ENCODE results near the gene CD300E. TPM values are rescaled to one million over a fixed set of nuclear protein-coding genes. Genes with fewer than 3 reads are reported as not detected.

CD300E gene
- total RNA-seq, 1 experiment from 2014 or later = not detected

GRCh38 chr17:74642556-74642955, 19.0 kb upstream of the CD300E start:
- ChIA-PET CTCF (no interaction called here), RAD21 (ENCODE audit: low non-redundant PET in 1 of 2, low total read pairs in 2 of 2, uncharacterized antibody in 2 of 2, unreplicated experiment in 2 of 2) (no interaction called here), POLR2A (no interaction called here)
- BruUV-seq (replicated peaks) = no TSS peak
- Histone ChIP-seq H3K9ac (ENCODE audit: low read length) (no peak overlapping the region), H3K9me2 (ENCODE audit: insufficient read depth) (no peaks in the 10 kb centered on the region), H3K9me3 (ENCODE audit: control insufficient read depth in 1 of 2, insufficient read depth in 1 of 2, low read depth in 1 of 2, low read length in 2 of 2) (no peaks in the 10 kb centered on the region), H3K4me1 (ENCODE audit: control insufficient read depth in 1 of 2, insufficient read depth in 2 of 2, low read length in 2 of 2) (no peaks in the 10 kb centered on the region), H3K36me3 (ENCODE audit: control insufficient read depth in 1 of 2, insufficient read depth in 2 of 2, low read length in 2 of 2) (no peaks in the 10 kb centered on the region), H2AFZ (ENCODE audit: low read depth, low read length, poor library complexity, severe bottlenecking) (no peak overlapping the region), H4K20me1 (ENCODE audit: insufficient read depth) (no peaks in the 10 kb centered on the region), H3K4me3 (replicated peaks in 1 of 2; ENCODE audit: low read depth in 1 of 2, low read length in 2 of 2) (no peak overlapping the region), H3K27ac (ENCODE audit: low read depth, low read length) (no peak overlapping the region), H3K27me3 (ENCODE audit: insufficient read depth, low read length) (peaks cover 74% of the 10 kb centered on the region), H3K79me2 (ENCODE audit: insufficient read depth, low read length) (no peaks in the 10 kb centered on the region), H3K4me2 (ENCODE audit: low read length) (no peak overlapping the region)
- DNase-seq (ENCODE audit: low read depth, low spot score) (no peak), ATAC-seq (no peak)
- no peak for TF ChIP-seq ZFX (IDR thresholded peaks at IDR 0.05)
- no peak for TF ChIP-seq YY1 (IDR thresholded peaks at IDR 0.05; ENCODE audit: extremely low read depth, insufficient replicate concordance, low read depth, low read length)
- TF ChIP-seq FOSL1 (IDR thresholded peaks at IDR 0.05; ENCODE audit: low read depth) = no peak
- no peak for TF ChIP-seq CEBPB (IDR thresholded peaks at IDR 0.05; ENCODE audit: low read depth)
- TF ChIP-seq ZNF274 (IDR thresholded peaks at IDR 0.05; ENCODE audit: low read depth, low read length) = no peak
- TF ChIP-seq EGR1 (IDR thresholded peaks at IDR 0.05; ENCODE audit: low read depth) = no peak
- TF ChIP-seq SP1 (IDR thresholded peaks at IDR 0.05; ENCODE audit: low read depth) = no peak
- no peak for TF ChIP-seq POLR2A (IDR thresholded peaks at IDR 0.05; ENCODE audit: borderline replicate concordance, extremely low read depth, insufficient read depth, insufficient read length)
- TF ChIP-seq EZH2 (IDR thresholded peaks at IDR 0.05) = no peak
- TF ChIP-seq, protein P1, sequence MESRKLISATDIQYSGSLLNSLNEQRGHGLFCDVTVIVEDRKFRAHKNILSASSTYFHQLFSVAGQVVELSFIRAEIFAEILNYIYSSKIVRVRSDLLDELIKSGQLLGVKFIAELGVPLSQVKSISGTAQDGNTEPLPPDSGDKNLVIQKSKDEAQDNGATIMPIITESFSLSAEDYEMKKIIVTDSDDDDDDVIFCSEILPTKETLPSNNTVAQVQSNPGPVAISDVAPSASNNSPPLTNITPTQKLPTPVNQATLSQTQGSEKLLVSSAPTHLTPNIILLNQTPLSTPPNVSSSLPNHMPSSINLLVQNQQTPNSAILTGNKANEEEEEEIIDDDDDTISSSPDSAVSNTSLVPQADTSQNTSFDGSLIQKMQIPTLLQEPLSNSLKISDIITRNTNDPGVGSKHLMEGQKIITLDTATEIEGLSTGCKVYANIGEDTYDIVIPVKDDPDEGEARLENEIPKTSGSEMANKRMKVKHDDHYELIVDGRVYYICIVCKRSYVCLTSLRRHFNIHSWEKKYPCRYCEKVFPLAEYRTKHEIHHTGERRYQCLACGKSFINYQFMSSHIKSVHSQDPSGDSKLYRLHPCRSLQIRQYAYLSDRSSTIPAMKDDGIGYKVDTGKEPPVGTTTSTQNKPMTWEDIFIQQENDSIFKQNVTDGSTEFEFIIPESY (IDR thresholded peaks at IDR 0.05; ENCODE audit: extremely low read depth, insufficient replicate concordance, low read length) = no peak
- TF ChIP-seq REST (IDR thresholded peaks at IDR 0.05; ENCODE audit: low read depth) = no peak
- TF ChIP-seq SIN3A (IDR thresholded peaks at IDR 0.05; ENCODE audit: low read depth) = no peak
- no peak for TF ChIP-seq CBX3 (IDR thresholded peaks at IDR 0.05; ENCODE audit: low read depth)
- TF ChIP-seq, protein P2, sequence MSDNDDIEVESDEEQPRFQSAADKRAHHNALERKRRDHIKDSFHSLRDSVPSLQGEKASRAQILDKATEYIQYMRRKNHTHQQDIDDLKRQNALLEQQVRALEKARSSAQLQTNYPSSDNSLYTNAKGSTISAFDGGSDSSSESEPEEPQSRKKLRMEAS (IDR thresholded peaks at IDR 0.05) = no peak
- intact Hi-C loops (cut with micrococcal nuclease) = no loop called here

Measured in HCT116 (cell line).